ENCODE data around the gene LAT.
"Not testable (repeated sequence)": the region's sequence is repeated elsewhere in the genome, so short reads cannot be mapped to it uniquely, and the experiment has no call there.

The LAT gene

GRCh38 chr16:28977703-28978662, 6.9 kb upstream of the LAT start:
- DNase-seq: peak; percentile 18

GRCh38 chr16:28980330-28980729, 4.5 kb upstream of the LAT start:
- not testable (repeated sequence) for DNase-seq

- no peak for DNase-seq
Observed at GRCh38 chr16:28980929-28981328, 3.9 kb upstream of the LAT start.

- no peak for DNase-seq
Observed at GRCh38 chr16:28981517-28981916, 3.3 kb upstream of the LAT start.

- DNase-seq: no peak
Observed at GRCh38 chr16:28982418-28982817, 2.4 kb upstream of the LAT start.

GRCh38 chr16:28982949-28983348, 1.9 kb upstream of the LAT start:
- no peak for DNase-seq

- DNase-seq: no peak
Observed at GRCh38 chr16:28983644-28984043, 1.2 kb upstream of the LAT start.

- DNase-seq: no peak
Observed at GRCh38 chr16:28984091-28984490, 761 bp upstream of the LAT start.

GRCh38 chr16:28985211-28986041, 574 bp downstream of the LAT start:
- no peak for DNase-seq

- no peak for DNase-seq
Observed at GRCh38 chr16:28986046-28986445, 1.2 kb downstream of the LAT start.

GRCh38 chr16:28986492-28986891, 1.6 kb downstream of the LAT start:
- no peak for DNase-seq

- no peak for DNase-seq
Observed at GRCh38 chr16:28987170-28987853, 2.5 kb downstream of the LAT start.

GRCh38 chr16:28989363-28989762, 4.5 kb downstream of the LAT start:
- DNase-seq: no peak

GRCh38 chr16:28990375-28991040, 5.7 kb downstream of the LAT start:
- no peak for DNase-seq

- no peak for DNase-seq
Observed at GRCh38 chr16:28991687-28992086, 6.8 kb downstream of the LAT start.

GRCh38 chr16:28992496-28992895, 7.6 kb downstream of the LAT start:
- no peak for DNase-seq

GRCh38 chr16:28998837-28999236, 14.0 kb downstream of the LAT start:
- no peak for DNase-seq

- no peak for DNase-seq
Observed at GRCh38 chr16:28999577-28999976, 14.7 kb downstream of the LAT start.

GRCh38 chr16:29000019-29000418, 15.2 kb downstream of the LAT start:
- DNase-seq: no peak

GRCh38 chr16:29004496-29005139, 19.8 kb downstream of the LAT start:
- not testable (repeated sequence) for DNase-seq

- no peak for DNase-seq
Observed at GRCh38 chr16:29007730-29008593, 23.1 kb downstream of the LAT start.
